ENCODE measurements around the gene CLPTM1L.
"Not testable (repeated sequence)": the region's sequence is repeated elsewhere in the genome, so short reads cannot be mapped to it uniquely, and the experiment has no call there.

The CLPTM1L gene

GRCh38 chr5:1359031-1359645 is 14.2 kb upstream of the CLPTM1L start:
- DNase-seq, result no peak

DNA sequence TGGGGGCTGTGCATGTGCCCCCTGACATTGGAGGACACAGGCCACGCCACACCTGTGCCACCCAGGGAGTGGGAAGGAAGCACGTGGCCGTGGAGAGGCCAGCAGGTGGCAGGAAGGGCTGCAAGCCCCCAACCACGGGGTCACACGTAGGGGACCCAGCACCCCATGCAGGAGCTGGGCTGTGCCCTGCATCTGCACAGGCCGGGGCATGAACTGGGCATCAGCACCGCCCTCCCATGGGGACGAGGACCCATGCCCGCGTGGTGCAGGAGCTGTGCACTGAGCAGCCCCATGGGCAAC is 13.8 kb upstream of the CLPTM1L start:
- no peak for DNase-seq

GRCh38 chr5:1357946-1358725 is 13.2 kb upstream of the CLPTM1L start:
- DNase-seq, result no peak

GRCh38 chr5:1356873-1357787 is 12.2 kb upstream of the CLPTM1L start:
- DNase-seq, result no peak

GRCh38 chr5:1354576-1354975 is 9.7 kb upstream of the CLPTM1L start:
- DNase-seq, result no peak

DNA sequence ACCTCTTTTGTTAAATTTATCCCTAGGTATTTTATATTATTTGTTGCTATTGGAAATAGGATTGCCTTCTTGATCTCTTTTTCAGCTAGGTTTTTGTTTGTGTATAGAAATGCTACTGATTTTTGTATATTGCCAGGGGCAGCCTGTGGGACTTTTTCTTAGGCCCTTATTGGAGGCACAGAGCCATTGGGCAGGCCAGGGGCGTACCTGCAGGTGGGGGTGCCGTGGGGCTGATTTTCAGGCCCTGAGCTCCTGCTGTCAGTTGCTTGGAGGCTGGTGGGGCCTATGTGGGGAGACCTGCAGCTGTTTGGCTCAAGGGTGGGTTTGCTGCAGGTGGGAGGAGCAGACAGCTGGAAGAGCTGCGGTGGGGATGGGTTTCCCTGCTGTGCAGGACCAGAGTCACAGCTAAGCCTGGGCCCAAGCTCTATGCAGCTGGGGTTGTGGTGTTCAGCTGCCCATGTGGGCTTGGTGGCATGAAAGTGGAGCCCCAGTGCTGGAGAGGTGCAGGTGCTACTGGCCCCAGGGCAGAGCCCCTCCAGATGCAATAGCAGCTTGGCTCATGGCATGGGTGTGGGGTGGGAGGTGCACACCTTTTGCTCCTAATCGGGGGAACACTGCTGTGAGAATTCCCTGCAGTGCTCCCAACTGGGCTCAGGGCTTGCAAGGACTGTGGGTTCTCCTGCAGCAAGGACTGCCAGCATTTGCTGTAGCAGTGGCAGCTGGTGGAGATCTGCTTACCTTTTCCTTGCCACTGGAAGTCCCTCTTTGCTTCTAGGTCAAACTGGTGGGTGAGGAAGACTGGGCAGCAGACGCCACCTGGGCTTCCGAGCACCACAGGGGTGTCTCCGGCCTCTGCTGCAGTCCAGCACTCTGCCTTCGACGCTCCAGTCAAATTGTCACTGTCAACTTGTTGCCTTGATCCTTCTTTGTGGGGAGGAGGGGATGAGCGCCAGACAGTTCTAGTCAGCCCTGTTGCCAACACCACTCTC is 7.6 kb upstream of the CLPTM1L start:
- no peak for DNase-seq

DNA sequence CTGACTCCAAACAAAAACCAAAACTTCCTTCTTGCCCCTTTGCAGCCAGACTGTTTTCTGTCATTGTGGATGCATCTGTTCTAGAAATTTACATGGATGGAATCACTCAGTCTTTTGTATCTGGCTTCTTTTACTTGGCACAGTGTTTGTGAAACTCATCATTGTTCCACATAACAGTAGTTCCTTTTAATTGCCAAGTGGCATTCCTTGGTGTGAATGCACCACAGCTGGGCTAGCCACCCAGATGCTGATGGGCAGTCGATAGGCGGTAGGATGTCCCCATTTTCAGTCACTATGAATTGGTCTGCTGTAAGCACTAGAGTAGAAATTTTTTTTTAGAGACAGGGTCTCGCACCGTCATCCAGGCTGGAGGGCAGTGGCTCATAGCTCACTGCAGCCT is 6.3 kb upstream of the CLPTM1L start:
- no peak for DNase-seq

GRCh38 chr5:1349246-1349645 is 4.3 kb upstream of the CLPTM1L start:
- no peak for DNase-seq

DNA sequence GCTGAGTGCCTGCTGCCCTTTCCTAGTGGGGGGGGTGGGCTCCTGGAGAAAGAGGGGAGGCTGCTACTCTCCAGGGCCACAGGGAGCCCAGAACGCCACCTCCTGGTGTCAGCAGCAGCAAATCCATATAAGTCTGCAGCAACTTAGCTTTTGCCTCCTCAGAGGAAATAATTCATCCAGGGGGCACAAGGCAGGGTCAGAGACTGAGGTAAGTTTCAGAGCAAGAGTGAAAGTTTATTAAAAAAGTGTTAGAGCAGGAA is 4.0 kb upstream of the CLPTM1L start:
- no peak for DNase-seq

DNA sequence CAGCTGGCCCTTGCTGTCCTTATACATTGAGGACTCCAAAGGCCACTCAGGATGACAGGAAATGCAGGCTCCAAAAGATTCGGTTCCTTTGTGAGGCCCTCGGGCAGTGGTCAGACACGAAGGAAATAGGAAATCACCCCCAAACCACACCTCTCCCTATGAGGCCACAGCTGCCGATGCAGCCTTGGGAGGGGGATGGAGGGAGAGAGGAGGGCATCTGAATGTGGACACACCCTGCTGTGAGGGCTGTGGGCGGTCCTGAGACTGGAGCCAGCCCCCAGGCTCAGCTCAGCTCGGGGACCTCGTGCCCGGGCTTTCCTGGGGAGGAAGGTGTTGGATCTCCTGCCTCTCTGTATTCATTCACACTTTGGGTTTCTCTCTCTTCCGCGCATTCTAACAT is 2.7 kb upstream of the CLPTM1L start:
- no peak for DNase-seq

DNA sequence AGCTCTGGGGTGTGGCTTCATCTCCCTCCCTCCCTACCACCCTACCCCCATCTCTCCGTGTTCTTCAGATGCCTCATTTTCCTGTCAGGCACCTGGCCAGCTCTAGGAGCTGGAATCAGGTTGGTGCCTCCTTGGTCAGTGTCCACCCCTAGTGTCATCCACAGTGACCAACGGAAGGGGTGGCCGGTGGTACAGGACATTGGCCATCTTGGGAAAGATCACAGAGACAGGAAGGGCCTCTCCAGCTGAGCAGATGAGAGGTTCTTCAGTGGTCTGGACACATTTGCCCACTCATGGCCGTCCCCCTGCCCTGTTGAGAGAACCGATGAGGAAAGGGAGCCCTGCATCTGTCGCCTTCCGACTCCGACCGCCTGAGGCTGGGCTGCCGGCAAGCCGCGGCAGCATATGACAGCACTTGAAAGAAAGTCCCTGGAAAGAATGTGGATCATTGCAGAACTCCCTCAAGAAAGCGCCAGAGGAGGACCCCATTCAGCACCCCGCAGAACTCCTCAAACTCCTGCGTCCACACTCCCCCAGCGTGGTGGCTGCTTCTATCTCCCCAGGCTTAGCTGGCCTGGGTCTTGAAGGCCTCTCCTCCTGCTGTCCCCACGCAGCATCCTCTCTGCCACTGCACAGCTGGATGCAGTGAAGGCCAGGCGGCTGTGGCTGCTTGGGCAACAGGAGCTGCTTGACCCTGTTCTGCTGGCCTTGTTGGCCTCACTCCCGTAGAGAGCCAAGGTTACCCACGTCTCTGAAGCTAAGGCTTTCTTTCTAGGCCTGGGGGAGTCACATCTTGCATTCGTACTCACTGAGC is 1.9 kb upstream of the CLPTM1L start:
- no peak for DNase-seq

GRCh38 chr5:1345876-1346626 is 1.2 kb upstream of the CLPTM1L start:
- no peak for DNase-seq

- no peak for DNase-seq
Observed at GRCh38 chr5:1343931-1344901, 683 bp downstream of the CLPTM1L start.

DNA sequence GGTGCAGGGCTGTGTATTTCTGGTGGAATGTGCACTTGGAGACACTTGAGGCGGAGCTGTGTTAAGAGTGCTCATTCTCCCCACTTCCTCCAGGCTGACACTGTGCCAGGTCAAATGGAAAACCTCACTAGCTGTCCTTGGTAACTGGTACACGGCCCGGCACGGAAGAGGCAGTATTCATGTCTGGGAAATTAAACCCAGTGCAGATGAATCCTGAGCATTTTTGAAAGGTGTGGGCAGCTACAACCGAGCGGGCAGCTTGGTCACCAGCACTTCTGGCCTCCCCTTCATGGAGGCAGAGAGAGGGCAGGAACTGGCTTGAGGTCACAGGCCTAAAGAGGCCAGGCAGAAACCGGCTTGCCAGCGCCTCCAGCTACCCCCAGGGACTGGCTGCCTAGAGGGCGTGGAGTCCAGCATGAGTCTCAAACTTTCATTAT is 1.6 kb downstream of the CLPTM1L start:
- no peak for DNase-seq

DNA sequence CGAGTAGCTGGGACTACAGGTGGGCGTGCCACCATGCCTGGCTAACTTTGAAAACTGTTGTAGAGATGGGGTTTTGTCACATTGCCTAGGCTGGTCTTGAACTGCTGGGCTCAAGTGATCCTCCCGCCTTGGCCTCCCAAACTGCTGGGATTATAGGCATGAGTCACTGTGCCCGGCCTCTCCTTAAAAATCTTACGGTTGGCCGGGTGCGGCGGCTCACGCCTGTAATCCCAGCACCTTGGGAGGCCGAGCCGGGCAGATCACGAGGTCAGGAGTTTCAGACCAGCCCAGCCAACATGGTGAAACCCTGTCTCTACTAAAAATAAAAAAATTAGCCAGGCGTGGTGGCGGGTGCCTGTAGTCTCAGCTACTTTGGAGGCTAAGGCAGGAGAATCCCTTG is 2.2 kb downstream of the CLPTM1L start:
- DNase-seq, result not testable (repeated sequence)

DNA sequence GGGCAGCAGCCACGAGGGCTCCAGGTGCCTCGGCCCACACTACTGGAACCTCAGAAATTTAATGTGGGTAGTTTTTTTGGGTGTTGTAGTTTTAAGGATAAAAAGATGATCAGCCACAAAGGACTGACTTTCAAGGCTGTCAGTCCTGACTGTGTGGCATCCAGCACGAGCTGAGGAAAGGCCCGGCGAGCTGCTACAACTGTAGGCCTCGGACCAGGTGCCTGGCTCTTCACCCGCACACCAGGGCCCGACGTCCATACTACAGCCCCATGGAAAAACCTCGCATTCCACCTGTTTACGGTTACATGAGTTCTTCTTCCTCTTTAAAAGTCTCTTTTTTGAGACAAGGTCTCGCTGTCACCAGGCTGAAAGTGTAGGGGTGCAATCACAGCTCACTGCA is 2.6 kb downstream of the CLPTM1L start:
- DNase-seq, result no peak

GRCh38 chr5:1341863-1342262 is 3.0 kb downstream of the CLPTM1L start:
- no peak for DNase-seq

DNA sequence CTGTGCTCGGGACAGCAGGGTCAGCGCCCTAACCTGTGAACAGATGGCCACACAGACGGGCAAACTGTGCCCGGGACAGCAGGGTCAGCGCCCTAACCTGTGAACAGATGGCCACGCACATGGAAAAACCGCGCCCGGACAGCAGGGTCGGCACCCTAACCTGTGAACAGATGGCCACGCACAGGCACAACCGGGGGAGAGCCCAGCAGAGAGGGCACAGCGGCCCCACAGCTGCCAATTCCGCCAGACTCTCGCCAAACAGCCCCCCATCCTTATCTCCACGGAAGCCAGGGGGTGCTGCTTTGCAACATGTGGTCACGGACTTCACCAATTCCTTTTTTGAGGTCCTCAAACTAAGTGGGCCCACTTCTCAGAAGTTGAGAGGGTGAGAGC is 5.1 kb downstream of the CLPTM1L start:
- not testable (repeated sequence) for DNase-seq

DNA sequence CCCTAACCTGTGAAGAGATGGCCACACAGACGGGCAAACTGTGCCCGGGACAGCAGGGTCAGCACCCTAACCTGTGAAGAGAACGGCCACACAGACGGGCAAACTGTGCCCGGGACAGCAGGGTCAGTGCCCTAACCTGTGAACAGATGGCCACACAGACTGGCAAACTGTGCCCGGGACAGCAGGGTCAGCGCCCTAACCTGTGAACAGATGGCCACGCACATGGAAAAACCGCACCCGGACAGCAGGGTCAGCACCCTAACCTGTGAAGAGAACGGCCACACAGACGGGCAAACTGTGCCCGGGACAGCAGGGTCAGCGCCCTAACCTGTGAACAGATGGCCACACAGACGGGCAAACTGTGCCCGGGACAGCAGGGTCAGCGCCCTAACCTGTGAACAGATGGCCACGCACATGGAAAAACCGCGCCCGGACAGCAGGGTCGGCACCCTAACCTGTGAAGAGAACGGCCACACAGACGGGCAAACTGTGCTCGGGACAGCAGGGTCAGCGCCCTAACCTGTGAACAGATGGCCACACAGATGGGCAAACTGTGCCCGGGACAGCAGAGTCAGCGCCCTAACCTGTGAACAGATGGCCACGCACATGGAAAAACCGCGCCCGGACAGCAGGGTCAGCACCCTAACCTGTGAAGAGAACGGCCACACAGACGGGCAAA is 5.6 kb downstream of the CLPTM1L start:
- DNase-seq, result not testable (repeated sequence)

Data from activated CD4-positive, CD25-positive, alpha-beta regulatory T cell treated with anti-CD3 and anti-CD28 coated beads, Interleukin-2, amount 50 U/mL, for 72 hours (primary cell).